ENCODE data around the gene LMAN2.

The LMAN2 gene

DNA sequence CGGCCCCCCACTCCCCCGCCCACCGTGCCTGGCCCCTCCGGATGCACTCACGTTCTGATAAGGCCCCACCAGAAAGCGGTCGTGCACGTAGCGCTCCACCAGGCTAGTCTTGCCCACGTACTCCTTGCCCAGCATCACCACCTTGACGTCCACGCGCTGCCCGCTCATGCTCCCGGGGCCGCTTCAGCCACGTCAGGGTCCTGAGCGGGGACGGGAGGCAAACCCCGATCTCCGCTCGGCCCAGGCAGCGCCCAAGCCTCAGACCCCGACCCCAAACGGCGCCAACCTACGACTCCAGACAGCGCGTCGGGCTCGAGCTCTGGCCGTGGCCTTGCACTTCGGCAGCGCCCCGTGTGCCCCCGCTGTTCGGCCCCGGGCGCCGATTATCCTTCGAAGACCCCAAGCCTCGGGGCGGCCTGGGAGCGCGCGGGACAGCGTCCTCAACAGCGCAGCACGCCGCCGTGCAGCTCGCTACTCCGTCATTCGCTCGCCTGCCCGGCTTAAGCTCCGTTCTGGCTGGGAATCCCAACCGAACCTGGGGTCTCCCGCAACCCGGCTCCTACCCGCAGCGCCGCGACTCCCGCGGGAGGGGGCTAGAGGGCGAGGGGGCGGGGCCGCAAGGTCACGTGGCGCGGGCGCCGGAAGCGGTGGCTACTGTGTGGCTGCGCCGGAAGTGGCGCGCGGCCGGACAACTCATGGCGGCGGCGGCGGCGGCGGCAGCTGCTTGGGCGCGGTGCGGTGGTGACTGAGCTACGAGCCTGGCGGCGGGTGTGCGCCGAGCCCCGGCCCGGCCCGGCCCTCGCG lies 48.1 kb downstream of the LMAN2 start, which contains the start of the genes PRELID1 and RAB24:
TSS of gene PRELID1 (plus strand) at position 679 of the 804 bp plus-strand sequence. CDS start 187 bp downstream, outside the sequence.
TSS of gene RAB24 (minus strand) at position 599 of the 804 bp plus-strand sequence. CDS start at position 168, 431 bp downstream.
- peak; percentile 88 for DNase-seq

DNA sequence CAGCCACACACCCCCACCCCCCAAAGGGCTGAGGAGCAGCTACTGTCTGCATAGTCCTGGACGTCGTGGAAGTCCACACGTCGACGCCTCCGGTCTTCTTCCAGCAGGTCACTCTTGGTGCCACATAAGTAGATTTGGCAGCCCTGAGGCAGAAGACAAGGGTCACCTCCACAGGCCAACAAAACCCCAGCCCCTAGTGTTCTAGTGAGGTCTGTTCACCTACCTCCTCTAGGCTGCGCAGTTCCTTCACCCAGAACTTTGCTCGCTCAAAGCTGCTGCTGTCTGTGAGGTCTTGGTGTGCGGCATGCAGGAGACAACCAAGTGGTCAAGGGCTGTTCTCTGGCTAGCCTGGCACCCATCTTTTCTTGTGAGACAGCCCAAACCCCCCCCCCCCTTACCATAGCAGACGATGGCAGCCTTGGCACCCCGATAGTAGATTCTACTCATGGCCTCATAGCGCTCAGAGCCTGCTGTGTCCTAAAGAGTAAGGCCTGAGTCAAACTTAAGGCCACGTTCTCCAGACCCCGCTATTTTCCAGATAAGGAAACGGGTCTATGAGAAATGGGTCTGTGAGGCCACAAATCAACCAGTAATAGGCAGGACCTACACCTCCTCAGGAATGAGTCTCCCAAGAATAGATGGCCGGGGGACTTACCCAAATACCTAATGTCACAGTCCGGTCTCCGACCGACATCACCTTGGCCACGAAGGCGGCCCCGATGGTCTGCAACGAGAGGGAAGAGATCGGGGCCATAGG lies 48.9 kb downstream of the LMAN2 start:
- DNase-seq = no peak

- DNase-seq = no peak
Measured at GRCh38 chr5:177301503-177302165, 49.8 kb downstream of the LMAN2 start.

DNA sequence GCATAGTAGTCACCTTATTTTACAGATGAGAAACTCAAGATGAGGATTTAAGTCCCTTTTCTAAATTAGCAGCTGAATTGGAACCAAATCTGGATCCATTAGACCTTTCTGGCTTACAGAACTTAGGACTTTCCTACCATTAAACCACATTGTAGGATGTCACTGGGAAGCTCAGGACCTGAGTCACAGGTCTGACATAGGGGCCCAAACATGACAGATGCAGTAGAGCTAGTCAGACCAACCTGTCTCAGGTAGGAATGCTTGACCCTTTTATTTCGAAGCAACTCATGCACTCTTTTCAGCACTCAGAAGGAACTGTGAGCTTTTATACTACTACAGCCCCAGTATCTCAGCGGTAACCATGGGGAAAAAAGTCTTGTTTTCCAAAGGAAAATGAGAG lies 50.5 kb downstream of the LMAN2 start:
- DNase-seq = no peak

- DNase-seq = peak; percentile 80
Measured at GRCh38 chr5:177300236-177300880, 51.1 kb downstream of the LMAN2 start.

GRCh38 chr5:177299697-177300096 lies 51.8 kb downstream of the LMAN2 start:
- no peak for DNase-seq

DNA sequence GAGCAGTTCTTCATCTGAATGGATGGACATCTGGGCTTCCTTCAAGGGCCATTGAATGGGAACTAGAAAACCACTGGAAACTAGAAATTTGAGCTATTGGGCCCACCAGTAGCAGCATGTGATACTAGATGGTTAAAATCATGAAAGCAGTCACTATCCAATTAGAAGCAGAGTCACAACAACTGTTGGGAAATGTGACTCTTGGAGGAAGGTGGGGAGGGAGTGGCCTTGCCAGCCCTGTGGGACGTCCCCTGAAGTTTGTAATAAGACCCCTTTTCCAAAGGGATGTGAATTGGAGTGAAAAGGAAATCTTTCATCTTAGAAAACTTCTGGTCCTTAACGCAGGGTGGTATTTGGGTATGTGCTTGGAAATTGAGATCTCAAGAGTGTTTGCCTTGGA lies 53.5 kb downstream of the LMAN2 start:
- DNase-seq = no peak

GRCh38 chr5:177296581-177296980 lies 54.9 kb downstream of the LMAN2 start:
- no peak for DNase-seq

- DNase-seq = no peak
Measured at GRCh38 chr5:177295924-177296323, 55.5 kb downstream of the LMAN2 start.

DNA sequence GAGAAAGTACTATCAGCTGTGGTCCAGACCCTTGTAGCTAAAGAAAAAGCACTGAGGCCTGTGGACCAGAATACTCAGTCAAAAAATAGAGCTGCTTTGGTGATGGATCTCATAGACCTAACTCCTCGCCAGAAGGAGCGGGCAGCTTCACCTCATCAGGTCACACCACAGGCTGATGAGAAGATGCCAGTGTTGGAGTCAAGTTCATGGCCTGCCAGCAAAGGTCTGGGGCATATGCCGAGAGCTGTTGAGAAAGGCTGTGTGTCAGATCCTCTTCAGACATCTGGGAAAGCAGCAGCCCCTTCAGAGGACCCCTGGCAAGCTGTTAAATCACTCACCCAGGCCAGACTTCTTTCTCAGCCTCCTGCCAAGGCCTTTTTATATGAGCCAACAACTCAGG lies 56.8 kb downstream of the LMAN2 start:
- DNase-seq = no peak

DNA sequence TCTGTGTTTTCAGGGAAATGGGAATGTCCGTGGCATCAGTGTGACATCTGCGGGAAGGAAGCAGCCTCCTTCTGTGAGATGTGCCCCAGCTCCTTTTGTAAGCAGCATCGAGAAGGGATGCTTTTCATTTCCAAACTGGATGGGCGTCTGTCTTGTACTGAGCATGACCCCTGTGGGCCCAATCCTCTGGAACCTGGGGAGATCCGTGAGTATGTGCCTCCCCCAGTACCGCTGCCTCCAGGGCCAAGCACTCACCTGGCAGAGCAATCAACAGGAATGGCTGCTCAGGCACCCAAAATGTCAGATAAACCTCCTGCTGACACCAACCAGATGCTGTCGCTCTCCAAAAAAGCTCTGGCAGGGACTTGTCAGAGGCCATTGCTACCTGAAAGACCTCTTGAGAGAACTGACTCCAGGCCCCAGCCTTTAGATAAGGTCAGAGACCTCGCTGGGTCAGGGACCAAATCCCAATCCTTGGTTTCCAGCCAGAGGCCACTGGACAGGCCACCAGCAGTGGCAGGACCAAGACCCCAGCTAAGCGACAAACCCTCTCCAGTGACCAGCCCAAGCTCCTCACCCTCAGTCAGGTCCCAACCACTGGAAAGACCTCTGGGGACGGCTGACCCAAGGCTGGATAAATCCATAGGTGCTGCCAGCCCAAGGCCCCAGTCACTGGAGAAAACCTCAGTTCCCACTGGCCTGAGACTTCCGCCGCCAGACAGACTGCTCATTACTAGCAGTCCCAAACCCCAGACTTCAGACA lies 57.5 kb downstream of the LMAN2 start:
- no peak for DNase-seq

GRCh38 chr5:177291735-177292134 lies 59.7 kb downstream of the LMAN2 start:
- DNase-seq = no peak

DNA sequence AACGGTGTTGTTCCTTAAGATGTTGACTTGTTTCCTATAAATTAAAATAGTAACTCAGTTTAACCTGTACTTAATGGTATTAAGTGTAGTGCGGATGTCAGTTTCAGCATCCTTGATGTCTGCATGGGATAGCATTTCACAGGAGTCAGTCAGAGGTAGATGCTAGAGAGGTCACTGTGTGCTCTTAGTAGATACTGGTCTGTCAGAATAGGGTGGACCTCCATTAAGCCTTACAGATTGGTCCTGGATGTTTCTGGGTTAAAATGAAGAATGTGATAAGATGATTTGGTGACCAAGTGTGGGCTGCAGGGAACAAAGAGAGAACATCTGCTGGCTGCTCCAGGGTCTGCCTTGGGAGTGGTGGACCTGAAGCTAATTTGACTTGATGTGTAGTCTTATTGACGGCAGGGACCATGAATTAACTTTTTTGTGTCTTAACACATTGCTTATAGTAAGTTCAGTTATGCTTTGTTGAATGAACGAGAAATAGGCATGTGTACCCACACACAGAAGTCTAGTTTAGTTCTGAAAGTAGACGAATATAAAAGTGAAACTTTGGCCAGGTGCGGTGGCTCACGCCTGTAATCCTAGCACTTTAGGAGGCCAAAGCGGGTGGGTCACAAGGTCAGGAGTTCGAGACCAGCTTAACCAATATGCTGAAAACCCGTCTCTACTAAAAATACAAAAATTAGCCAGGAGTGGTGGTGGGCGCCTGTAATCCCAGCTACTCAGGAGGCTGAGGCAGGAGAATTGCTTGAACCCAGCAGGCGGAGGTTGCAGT lies 60.5 kb downstream of the LMAN2 start:
- DNase-seq = no peak

DNA sequence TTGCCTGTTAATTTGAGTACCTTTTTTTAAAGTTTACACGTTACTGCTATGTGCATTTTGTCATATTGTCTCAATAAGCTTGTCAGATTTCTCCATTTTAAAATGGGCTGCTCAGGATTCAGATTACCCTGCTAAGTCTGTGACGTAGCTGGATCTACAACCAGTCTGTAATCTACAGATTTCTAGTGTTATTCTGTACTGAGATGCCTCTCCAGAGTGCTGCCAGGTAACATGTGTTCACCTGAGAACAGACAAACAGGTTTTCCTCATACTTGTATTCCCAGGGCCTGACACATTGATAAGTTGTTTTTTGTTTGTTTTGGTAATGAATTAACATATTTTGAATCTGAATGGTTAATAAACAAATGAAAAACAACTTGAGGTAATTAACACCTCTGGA lies 63.3 kb downstream of the LMAN2 start:
- DNase-seq = no peak

Data from CD4-positive, alpha-beta T cell treated with Interleukin-21 for 1 hour (primary cell).